ENCODE data around the gene ATXN1.

GRCh38 chr6:16278048-16278724, 483.1 kb downstream of the ATXN1 start:
- TF ChIP-seq CTCF (IDR thresholded peaks at IDR 0.05) (no peak), POLR2A (IDR thresholded peaks at IDR 0.05) (no peak)
